Right lobe of liver (tissue), 6 donors: ENCODE results near the gene PLPPR4. TPM values are rescaled to one million over a fixed set of nuclear protein-coding genes. Genes with fewer than 3 reads are reported as not detected.

Experiments used
- ATAC-seq, 4 donors: fragments of 200-7000 bp; cut with Tn5 transposase; one replicate each; pipeline ENCODE4 v1.9.1; 2020; ENCODE audit warnings: mild to moderate bottlenecking in 4 of 4, moderate library complexity in 4 of 4
- DNase-seq, 3 donors: peaks; one replicate each; pipeline ENCODE4 v3.0.0-alpha.2; 2020
- H3K27ac ChIP-seq, 3 donors: fragments of 200-600 bp; one replicate each; pipeline ENCODE4 v1.8.0; 2022
- H3K27me3 ChIP-seq, 2 donors: fragments of 200-600 bp; one replicate each; pipeline ENCODE4 v1.8.0; 2022
- H3K36me3 ChIP-seq, 4 donors: fragments of 200-600 bp; sonication (generic) in 1 of 4; one replicate each; pipeline versions ENCODE4 v1.5.1 to v1.8.0; 2017 to 2022; ENCODE audit warnings: control low read depth in 1 of 4
- H3K4me1 ChIP-seq, 4 donors: fragments of 200-600 bp; sonication (generic) in 1 of 4; one replicate each; pipeline versions ENCODE4 v1.5.1 to v1.8.0; 2017 to 2022; ENCODE audit warnings: control low read depth in 1 of 4
- H3K4me3 ChIP-seq, 3 donors: fragments of 200-600 bp; one replicate each; pipeline ENCODE4 v1.8.0; 2022
- H3K9me3 ChIP-seq, 4 donors: fragments of 200-600 bp; sonication (generic) in 1 of 4; one replicate each; pipeline versions ENCODE4 v1.5.1 to v1.8.0; 2017 to 2022; ENCODE audit warnings: control low read depth in 1 of 4
- POLR2A ChIP-seq: fragments of 450-650 bp; IDR thresholded peaks from one replicate; pipeline ENCODE4 v1.6.1; 2017; ENCODE audit warnings: antibody characterized with exemption, mild to moderate bottlenecking
- WGBS: methylation state at CpG from one replicate; pipeline ENCODE4 v1.1.6; 2018; ENCODE audit warnings: low coverage, low lambda C conversion rate; ENCODE audit not compliant: insufficient coverage; ENCODE audit errors: missing lambda C conversion rate; 5-methylcytosine and 5-hydroxymethylcytosine counted together
- intact Hi-C, 2 donors: fragments of 100-400 bp; cut with DNase I; formaldehyde crosslinking; loops; one replicate each; pipeline versions ENCODE4 v1.11.2 to v1.14.1; 2022
- total RNA-seq, 6 experiments: library from RNA; depleted of rRNA in 2 of 6; stranded (reverse); fragments of >200 nt in 2 of 6; fragmentation: NEBNext Ultra II Directional in 3 of 6; extraction: Animal tissue kit (Norgen Biotek cat#: 25700) in 3 of 6; gene quantifications; one replicate each; pipeline versions ENCODE4 v1.1.0 to v1.2.4, GENCODE V29; 2016 to 2023
- TF ChIP-seq, protein P1 (sequence below), 4 donors: fragments of 200-600 bp in 3 of 4; fragments of 450-650 bp in 1 of 4; IDR thresholded peaks; one replicate each; pipeline versions ENCODE4 v1.5.1 to v1.8.0; 2016 to 2022; ENCODE audit warnings: antibody characterized with exemption in 4 of 4, mild to moderate bottlenecking in 2 of 4
- donor health status: DM: no; HTN: yes; CAD: no.
- donor health status: DM: no; HTN: no; CAD: no.
- donor health status: DM: no; HTN: no; CAD: no.
- donor health status: DM: no; HTN: yes; CAD: no.
- donor health status: DM: no; HTN: yes; CAD: no.

Gene PLPPR4
- total RNA-seq, 6 experiments from 2014 or later = 0.12 to 0.19 (median 0.18) TPM; not detected in 3

DNA sequence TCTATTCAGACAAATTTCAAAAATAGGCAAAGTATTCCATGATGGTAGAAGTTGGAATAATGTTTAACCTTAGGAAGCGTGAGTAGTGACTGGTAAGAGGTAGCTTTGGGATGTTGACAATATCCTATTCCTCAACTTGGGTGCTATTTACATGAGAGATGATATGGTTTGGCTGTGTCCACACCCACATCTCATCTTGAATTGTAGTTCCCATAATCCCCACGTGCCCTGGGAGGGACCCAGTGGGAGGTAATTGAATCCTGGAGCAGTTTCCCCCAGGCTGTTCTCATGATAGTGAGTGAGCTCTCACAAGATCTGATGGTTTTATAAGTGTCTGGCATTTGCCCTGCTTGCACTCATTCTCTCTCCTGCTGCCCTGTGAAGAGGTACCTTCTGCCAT is 67.3 kb downstream of the PLPPR4 start:
- TF ChIP-seq, protein P1, sequence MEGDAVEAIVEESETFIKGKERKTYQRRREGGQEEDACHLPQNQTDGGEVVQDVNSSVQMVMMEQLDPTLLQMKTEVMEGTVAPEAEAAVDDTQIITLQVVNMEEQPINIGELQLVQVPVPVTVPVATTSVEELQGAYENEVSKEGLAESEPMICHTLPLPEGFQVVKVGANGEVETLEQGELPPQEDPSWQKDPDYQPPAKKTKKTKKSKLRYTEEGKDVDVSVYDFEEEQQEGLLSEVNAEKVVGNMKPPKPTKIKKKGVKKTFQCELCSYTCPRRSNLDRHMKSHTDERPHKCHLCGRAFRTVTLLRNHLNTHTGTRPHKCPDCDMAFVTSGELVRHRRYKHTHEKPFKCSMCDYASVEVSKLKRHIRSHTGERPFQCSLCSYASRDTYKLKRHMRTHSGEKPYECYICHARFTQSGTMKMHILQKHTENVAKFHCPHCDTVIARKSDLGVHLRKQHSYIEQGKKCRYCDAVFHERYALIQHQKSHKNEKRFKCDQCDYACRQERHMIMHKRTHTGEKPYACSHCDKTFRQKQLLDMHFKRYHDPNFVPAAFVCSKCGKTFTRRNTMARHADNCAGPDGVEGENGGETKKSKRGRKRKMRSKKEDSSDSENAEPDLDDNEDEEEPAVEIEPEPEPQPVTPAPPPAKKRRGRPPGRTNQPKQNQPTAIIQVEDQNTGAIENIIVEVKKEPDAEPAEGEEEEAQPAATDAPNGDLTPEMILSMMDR (IDR thresholded peaks at IDR 0.05) = no peak
- TF ChIP-seq POLR2A = no peak
- ATAC-seq = no peak
- Histone ChIP-seq H3K27me3 (no peaks in the 10 kb centered on the region), H3K27ac (no peak overlapping the region), H3K36me3 (no peaks in the 10 kb centered on the region), H3K4me1 (no peaks in the 10 kb centered on the region), H3K9me3 (no peaks in the 10 kb centered on the region), H3K4me3 (no peak overlapping the region)
- DNase-seq = no peak
- intact Hi-C loops = no loop called here
- whole genome bisulfite sequencing = 52% methylated on average over 2 of the region's 2 CpGs

DNA sequence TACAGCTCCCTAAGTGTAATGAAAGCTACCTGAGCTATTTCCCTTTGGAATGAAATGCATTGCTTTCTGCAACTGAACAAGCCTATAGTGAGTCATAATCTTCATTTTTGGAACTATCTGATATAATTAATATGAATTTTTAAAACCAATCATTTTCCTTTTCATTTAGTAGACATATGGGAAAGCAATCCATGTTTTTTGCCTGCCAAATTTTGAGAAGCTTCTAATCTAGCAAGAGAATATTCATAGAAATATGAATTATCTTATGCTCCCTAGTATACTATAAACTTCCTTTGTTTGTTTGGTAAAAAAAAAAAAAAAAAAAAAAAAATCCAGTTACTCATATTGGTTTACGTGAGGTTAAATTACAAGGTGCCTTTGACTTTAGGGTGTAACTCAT is 68.3 kb downstream of the PLPPR4 start:
- Histone ChIP-seq H3K36me3 (no peaks in the 10 kb centered on the region), H3K9me3 (no peaks in the 10 kb centered on the region), H3K27me3 (no peaks in the 10 kb centered on the region), H3K27ac (no peak overlapping the region), H3K4me1 (no peaks in the 10 kb centered on the region), H3K4me3 (no peak overlapping the region)
- no peak for ATAC-seq
- intact Hi-C loops = no loop called here
- no peak for DNase-seq
- 78% methylated on average over 1 of the region's 1 CpG for WGBS
- TF ChIP-seq POLR2A = no peak
- TF ChIP-seq, protein P1 (IDR thresholded peaks at IDR 0.05) = no peak

DNA sequence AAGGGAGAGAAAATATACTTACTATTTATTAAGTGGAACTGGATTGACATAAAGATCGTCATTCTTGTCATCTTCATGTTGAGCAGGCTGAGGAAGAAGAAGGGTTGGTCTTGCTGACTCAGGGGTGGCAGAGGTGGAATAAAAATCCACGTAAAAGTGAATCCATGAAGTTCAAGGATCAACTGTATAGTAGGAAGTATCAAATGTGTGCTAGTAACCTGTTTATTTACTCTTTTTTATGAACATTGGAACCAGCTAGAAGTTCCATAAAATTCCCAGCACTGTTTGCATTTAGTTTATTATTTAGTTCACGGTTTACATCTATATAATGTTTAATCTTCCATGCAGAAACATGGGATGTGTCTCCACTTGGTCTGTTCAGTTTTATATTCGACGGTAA is 70.7 kb downstream of the PLPPR4 start:
- Histone ChIP-seq H3K4me3 (no peak overlapping the region), H3K27ac (no peak overlapping the region), H3K36me3 (no peaks in the 10 kb centered on the region), H3K9me3 (no peaks in the 10 kb centered on the region), H3K27me3 (no peaks in the 10 kb centered on the region), H3K4me1 (no peaks in the 10 kb centered on the region)
- 64% methylated on average over 5 of the region's 5 CpGs for WGBS
- DNase-seq (no peak), ATAC-seq (no peak)
- intact Hi-C loops = no loop called here
- TF ChIP-seq, protein P1 (IDR thresholded peaks at IDR 0.05) = no peak

DNA sequence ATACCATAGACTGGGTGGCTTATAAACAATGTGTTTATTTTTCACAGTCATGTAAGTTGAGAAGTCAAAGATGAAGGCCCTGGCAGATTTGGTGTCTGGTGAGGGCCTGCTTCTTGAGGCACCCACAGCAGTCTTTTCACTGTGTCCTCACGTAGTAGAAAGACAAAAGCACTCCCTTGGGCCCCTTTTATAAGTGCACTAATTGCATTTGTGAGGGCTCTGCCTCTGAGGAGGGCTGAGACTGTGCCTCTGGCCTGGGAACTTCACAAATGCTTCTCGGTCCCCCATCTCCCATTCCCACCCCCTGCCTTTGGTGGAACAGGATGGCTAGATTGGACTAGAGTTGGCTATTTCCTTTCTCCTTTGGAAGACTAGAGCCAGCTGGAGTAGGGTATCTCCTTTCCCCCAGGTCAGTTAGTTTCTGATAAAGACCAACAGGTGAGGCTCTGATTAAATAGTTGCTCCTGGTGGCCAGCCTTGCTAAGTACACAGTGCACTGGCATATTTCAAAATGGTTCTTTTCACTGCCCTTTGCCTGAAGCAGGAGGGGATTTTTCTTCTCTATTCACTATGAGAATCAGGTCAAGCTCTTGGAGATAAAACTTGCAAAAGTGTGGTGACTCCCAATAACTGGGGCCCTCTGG is 82.9 kb downstream of the PLPPR4 start:
- intact Hi-C loops = no loop called here
- no peaks in the 10 kb centered on the region for H3K36me3 ChIP-seq
- no peak overlapping the region for H3K27ac ChIP-seq
- no peaks in the 10 kb centered on the region for H3K27me3 ChIP-seq
- DNase-seq = no peak
- no peak for ATAC-seq
- TF ChIP-seq, protein P1 (IDR thresholded peaks at IDR 0.05) = no peak
- TF ChIP-seq POLR2A = no peak
- 60% methylated on average over 1 of the region's 2 CpGs for WGBS
- H3K4me1 ChIP-seq = no peaks in the 10 kb centered on the region
- no peaks in the 10 kb centered on the region for H3K9me3 ChIP-seq
- H3K4me3 ChIP-seq = no peak overlapping the region
